Activated CD8-positive, alpha-beta memory T cell treated with anti-CD3 and anti-CD28 coated beads for 48 hours (primary cell): Measurements from ENCODE around the gene HBG1.
"Not testable (repeated sequence)": the region's sequence is repeated elsewhere in the genome, so short reads cannot be mapped to it uniquely, and the experiment has no call there.

Experiments
- DNase-seq, 3 experiments: peaks; one replicate each; pipeline ENCODE4 v3.0.0-alpha.2; 2020; ENCODE audit warnings: low read depth in 2 of 3, low spot score in 2 of 3

Gene HBG1

GRCh38 chr11:5249807-5250396 is at the start of gene HBG1:
HBG1 (minus strand) TSS chr11:5249857; CDS start chr11:5249804, 53 bp downstream.
- not testable (repeated sequence) for DNase-seq

- no peak for DNase-seq
These were observed 48.8 kb upstream of the HBG1 start for GRCh38 chr11:5298451-5298850.

- DNase-seq, result no peak
These were observed 48.2 kb upstream of the HBG1 start for GRCh38 chr11:5297721-5298323.

GRCh38 chr11:5294342-5294995 is 44.8 kb upstream of the HBG1 start:
- not testable (repeated sequence) for DNase-seq

- DNase-seq, result no peak
These were observed 43.4 kb upstream of the HBG1 start for GRCh38 chr11:5293028-5293427.

DNA sequence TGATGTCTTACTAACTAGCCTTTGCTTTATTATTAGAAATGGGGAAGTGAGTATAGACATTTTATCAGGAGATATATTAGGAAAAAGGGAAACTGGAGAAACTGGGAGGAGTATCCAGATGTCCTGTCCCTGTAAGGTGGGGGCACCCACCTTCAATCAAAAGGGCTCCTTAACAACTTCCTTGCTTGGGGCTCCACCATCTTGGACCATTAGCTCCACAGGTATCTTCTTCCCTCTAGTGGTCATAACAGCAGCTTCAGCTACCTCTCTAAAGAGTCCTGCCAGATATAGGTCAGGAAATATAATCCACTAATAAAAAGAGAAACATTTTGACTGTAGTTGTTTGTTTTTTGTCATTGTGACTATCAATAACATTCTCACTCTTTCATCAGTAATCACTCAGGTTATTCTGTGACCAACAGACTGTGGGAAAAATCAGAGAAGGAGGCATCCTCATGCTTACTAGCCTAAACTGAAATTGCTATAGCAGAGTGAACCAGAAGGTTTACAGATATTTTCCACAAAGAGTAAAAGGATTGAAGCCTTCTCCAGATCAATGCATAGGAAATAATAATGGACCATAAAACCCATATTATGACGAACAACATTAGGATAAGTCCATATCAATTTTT is 41.7 kb upstream of the HBG1 start:
- DNase-seq, result no peak

GRCh38 chr11:5290106-5290505 is 40.4 kb upstream of the HBG1 start:
- no peak for DNase-seq

DNA sequence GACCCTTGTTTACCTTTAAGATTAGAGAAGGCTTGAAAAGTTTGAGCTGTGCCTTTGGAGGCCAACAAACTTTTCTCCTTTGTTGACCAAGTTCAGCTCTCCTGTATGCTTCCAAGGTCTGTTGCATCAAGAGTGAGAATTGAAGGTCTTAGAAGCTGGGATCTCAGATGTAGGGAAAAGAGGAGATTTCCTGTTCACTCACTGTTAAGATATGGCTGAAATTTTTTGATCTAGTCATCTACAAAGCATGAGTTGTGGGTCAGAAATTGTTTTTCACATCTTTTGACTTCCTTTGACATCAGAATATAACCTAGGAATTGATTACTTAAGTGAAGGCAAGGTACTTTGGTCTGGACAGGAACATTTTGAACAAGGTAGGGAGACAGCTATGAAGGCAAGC is 40.0 kb upstream of the HBG1 start:
- no peak for DNase-seq

GRCh38 chr11:5288906-5289550 is 39.4 kb upstream of the HBG1 start:
- DNase-seq, result no peak

- no peak for DNase-seq
These were observed 38.6 kb upstream of the HBG1 start for GRCh38 chr11:5288108-5288905.

DNA sequence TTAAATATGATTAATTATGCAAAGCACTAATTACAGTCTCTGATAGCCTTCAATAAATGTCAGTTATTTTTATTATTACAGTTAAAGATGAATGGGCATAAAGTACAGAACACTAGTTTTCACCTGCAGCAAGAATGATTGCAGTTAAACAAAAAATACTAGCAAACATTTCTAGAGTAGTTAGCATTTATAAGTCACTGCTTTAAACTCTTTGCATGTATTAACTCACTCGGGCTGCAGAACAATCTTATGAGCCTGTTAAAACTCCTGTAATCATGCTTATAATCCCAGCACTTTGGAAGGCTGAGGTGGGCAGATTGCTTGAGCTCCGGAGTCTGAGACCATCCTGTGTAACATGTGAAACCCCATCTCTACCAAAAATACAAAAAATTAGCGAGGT is 37.2 kb upstream of the HBG1 start:
- DNase-seq, result no peak

DNA sequence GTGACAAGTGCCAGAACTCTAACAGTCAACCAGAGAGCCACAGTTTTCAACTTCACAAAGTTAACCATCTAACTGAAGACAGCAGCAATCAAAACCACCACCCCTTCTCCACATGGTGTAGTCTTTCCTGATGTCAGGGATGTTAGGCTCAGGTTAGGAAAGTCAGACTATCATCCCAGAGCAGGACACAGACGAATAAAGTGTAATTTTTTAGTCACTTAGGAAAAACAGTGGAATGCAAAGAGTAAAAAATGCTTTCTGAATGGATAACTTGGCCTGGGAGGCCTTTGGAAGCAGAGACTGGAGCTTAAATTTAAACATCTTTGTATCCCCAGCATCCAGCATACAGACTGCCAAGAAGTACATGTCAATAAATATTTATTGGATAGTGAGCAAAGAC is 36.7 kb upstream of the HBG1 start:
- DNase-seq, result no peak

DNA sequence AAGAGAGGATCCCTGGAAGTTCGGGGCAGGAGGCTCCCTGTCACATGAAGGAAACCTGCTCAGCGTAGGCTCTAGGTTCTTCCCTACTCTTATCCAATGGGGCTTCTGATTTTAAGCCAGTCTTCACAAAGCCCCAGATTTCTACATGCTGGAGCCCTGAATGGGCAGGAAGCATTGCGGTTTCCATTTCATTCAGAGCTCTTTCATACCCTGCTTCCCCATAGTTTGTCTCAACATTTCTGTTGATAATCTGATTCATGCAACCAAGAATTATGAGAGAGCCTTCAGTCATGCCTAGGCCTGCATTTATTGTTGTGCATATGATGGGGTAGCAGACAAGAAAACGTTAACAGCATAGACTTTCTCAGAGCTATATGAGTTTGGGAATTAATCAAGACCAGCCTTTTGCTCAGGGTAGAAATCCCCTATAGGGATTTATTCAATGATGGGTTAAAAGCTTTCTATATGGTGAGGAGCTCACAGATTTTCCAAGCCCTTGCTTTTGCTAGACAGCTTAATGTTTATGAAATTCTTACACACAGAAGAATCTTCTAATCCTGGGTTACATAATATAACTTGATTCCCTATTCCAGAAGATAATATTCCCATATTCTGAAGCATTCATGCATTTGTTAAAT is 36.2 kb upstream of the HBG1 start:
- no peak for DNase-seq

DNA sequence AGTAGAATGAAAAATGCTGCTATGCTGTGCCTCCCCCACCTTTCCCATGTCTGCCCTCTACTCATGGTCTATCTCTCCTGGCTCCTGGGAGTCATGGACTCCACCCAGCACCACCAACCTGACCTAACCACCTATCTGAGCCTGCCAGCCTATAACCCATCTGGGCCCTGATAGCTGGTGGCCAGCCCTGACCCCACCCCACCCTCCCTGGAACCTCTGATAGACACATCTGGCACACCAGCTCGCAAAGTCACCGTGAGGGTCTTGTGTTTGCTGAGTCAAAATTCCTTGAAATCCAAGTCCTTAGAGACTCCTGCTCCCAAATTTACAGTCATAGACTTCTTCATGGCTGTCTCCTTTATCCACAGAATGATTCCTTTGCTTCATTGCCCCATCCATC is 35.0 kb upstream of the HBG1 start:
- DNase-seq, result no peak

DNA sequence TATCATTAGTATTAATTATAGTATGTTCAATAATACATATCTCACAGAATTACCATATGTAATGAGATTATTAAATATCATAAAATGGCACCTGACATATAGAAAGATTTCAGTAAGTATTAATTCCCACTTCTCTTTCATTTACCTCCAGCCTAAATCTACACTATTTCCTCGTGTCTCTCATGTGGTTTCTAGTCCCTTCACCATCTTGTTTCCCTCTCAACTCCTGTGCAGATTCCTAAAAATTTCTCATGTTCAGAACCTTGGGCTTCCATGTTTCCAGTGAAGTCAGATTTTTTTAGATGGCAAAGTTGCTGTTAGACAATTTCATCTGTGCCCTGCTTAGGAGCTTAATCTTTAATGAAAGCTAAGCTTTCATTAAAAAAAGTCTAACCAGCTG is 34.2 kb upstream of the HBG1 start:
- DNase-seq, result no peak

DNA sequence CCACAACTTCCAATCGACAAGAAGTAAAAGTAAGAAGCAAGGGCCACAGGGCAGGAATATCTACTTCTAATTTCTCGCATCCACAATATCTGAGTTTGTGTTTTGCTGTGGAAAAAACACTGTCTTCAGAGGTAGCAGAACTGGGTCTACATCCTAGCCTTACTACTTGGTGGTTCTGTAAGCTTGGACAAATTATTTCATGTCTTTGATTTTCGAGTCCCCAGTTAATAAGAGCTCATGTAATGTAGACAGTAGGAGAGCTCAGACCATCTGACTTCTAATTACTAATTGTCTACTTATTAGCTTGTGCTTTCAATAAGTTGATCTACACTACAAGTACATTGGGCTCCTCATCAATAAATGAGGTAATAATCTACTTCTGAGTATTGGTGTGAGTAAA is 33.4 kb upstream of the HBG1 start:
- DNase-seq, result no peak

DNA sequence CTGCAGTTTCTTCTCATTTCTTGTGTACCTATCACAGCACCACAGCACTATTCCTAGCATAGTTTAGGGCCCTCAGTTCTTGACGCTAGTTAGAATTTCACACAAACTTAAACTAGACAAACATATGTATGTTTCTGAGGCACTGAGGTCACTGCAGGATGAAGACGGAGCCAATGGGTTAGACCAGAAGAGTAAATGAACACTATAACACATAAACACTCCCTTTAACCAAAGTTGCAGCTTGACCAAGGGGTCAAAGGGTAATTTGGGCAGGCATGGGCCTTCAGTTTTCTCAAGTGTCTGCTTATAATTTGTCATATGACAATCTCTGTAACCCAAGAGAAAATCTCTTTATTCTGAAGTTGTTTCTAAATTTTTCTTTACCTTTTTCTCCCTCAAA is 33.0 kb upstream of the HBG1 start:
- DNase-seq, result no peak

DNA sequence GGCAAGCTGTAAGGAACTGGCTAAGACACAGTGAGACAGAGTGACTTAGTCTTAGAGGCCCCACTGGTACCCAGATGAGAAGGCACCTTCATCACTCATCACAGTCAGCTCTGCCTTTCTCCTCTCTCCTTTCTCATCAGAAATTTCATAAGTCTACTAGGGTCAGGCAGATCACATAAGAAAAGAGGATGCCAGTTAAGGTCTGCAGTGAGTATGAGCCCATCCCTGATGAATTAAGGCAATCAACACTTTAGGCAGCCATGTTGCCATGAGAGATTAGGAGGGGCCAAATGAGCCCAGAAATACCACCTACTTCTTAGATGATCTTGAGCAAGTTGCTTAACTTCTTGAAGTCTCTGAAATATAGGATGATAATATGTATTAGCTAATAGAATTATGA is 31.9 kb upstream of the HBG1 start:
- DNase-seq, result no peak

DNA sequence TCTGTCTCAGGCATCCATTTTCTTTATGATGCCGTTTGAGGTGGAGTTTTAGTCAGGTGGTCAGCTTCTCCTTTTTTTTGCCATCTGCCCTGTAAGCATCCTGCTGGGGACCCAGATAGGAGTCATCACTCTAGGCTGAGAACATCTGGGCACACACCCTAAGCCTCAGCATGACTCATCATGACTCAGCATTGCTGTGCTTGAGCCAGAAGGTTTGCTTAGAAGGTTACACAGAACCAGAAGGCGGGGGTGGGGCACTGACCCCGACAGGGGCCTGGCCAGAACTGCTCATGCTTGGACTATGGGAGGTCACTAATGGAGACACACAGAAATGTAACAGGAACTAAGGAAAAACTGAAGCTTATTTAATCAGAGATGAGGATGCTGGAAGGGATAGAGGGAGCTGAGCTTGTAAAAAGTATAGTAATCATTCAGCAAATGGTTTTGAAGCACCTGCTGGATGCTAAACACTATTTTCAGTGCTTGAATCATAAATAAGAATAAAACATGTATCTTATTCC is 31.0 kb upstream of the HBG1 start:
- peak in 1 of 3 experiments; percentile 0 for DNase-seq

DNA sequence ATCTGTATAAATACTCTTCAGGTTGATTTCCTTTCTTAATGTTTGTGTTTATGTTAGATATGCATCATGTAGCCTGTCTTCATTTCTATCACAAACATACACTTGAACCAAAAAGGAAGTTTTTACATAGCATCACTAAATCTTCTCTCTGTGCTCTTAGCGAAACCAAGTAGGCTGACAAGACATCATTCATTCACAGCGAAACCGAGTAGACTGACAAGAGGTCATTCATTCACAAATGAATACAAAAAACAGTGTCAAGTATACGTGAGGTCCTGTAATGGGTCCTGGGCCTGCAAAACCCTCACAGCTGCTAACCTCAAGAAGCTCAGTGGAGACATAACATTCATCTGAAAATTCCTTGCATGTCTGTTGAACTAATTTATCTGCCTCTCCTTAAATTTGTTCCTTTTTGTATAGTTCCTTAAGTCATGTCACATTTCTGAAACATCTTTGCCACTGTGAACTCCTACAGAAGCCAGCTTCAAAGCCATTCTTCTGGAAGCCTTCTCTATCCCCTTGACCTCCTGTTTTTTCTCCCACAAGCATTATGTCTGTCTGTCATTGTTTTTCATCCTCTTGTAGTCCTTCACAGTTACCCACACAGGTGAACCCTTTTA is 29.9 kb upstream of the HBG1 start:
- no peak for DNase-seq
